HEK293 (cell line): ENCODE data around the gene ATRNL1.

Source experiments
- KLF8 ChIP-seq: fragments of 450-650 bp; formaldehyde crosslinking; IDR thresholded peaks from 2 replicates; pipeline ENCODE4 v1.5.1; 2016; ENCODE audit warnings: missing biosample characterization, missing genetic modification characterization
- OSR2 ChIP-seq: fragments of 450-650 bp; formaldehyde crosslinking; IDR thresholded peaks from 2 replicates; pipeline ENCODE4 v1.5.1; 2016; ENCODE audit warnings: missing biosample characterization, missing genetic modification characterization
- PRDM1 ChIP-seq: fragments of 450-650 bp; formaldehyde crosslinking; IDR thresholded peaks from 2 replicates; pipeline ENCODE4; 2016; ENCODE audit warnings: missing biosample characterization, missing genetic modification characterization
- REPIN1 ChIP-seq: fragments of 450-650 bp; formaldehyde crosslinking; IDR thresholded peaks from 2 replicates; pipeline ENCODE4 v1.5.1; 2017; ENCODE audit warnings: missing biosample characterization, missing genetic modification characterization, low read depth
- SETDB1 ChIP-seq: IDR thresholded peaks from one replicate; pipeline ENCODE4 v1.6.1; 2017; ENCODE audit warnings: mild to moderate bottlenecking, low read length, moderate library complexity, mixed read lengths; ENCODE audit not compliant: insufficient read length
- SP3 ChIP-seq: fragments of 450-650 bp; formaldehyde crosslinking; IDR thresholded peaks from 2 replicates; pipeline ENCODE4 v1.5.1; 2016; ENCODE audit warnings: missing biosample characterization, missing genetic modification characterization
- ZBTB20 ChIP-seq: fragments of 450-650 bp; formaldehyde crosslinking; IDR thresholded peaks from 2 replicates; pipeline ENCODE4 v1.5.1; 2016; ENCODE audit warnings: missing biosample characterization, missing genetic modification characterization
- ZEB2 ChIP-seq: fragments of 450-650 bp; formaldehyde crosslinking; IDR thresholded peaks from 2 replicates; pipeline ENCODE4 v1.5.1; 2016; ENCODE audit warnings: missing biosample characterization, missing genetic modification characterization
- ZNF121 ChIP-seq: fragments of 450-650 bp; formaldehyde crosslinking; IDR thresholded peaks from 2 replicates; pipeline ENCODE4 v1.5.1; 2016; ENCODE audit warnings: missing biosample characterization, missing genetic modification characterization
- ZNF133 ChIP-seq: fragments of 450-650 bp; formaldehyde crosslinking; IDR thresholded peaks from 2 replicates; pipeline ENCODE4 v1.5.1; 2016; ENCODE audit warnings: missing biosample characterization, missing genetic modification characterization
- ZNF146 ChIP-seq: fragments of 450-650 bp; formaldehyde crosslinking; IDR thresholded peaks from 2 replicates; pipeline ENCODE4 v1.5.1; 2016; ENCODE audit warnings: missing biosample characterization, missing genetic modification characterization
- ZNF169 ChIP-seq: fragments of 450-650 bp; formaldehyde crosslinking; IDR thresholded peaks from 2 replicates; pipeline ENCODE4 v1.5.1; 2016; ENCODE audit warnings: missing biosample characterization, missing genetic modification characterization
- ZNF202 ChIP-seq: fragments of 450-650 bp; formaldehyde crosslinking; IDR thresholded peaks from 2 replicates; pipeline ENCODE4 v1.5.1; 2016; ENCODE audit warnings: missing biosample characterization, missing genetic modification characterization, borderline replicate concordance
- ZNF37A ChIP-seq: fragments of 450-650 bp; IDR thresholded peaks from 2 replicates; pipeline ENCODE4 v1.5.1; 2018; ENCODE audit warnings: missing biosample characterization, missing genetic modification characterization
- ZNF391 ChIP-seq: fragments of 450-650 bp; formaldehyde crosslinking; IDR thresholded peaks from 2 replicates; pipeline ENCODE4 v1.5.1; 2016; ENCODE audit warnings: low read depth, missing biosample characterization, missing genetic modification characterization, borderline replicate concordance
- ZNF530 ChIP-seq: fragments of 450-650 bp; formaldehyde crosslinking; IDR thresholded peaks from 2 replicates; pipeline ENCODE4 v1.5.1; 2016; ENCODE audit warnings: low read depth, missing biosample characterization, missing genetic modification characterization
- ZNF707 ChIP-seq: fragments of 450-650 bp; formaldehyde crosslinking; IDR thresholded peaks from 2 replicates; pipeline ENCODE4 v1.5.1; 2016; ENCODE audit warnings: missing biosample characterization, missing genetic modification characterization
- ZNF830 ChIP-seq: fragments of 450-650 bp; IDR thresholded peaks from 2 replicates; pipeline ENCODE4 v1.5.0; 2018; ENCODE audit warnings: missing biosample characterization, missing genetic modification characterization, low read depth, mild to moderate bottlenecking, moderate library complexity
- TF ChIP-seq, protein P1 (sequence below): fragments of 450-650 bp; formaldehyde crosslinking; IDR thresholded peaks from 2 replicates; pipeline ENCODE4 v1.5.1; 2016; ENCODE audit warnings: missing biosample characterization, missing genetic modification characterization
- TF ChIP-seq, protein P2 (sequence below): fragments of 450-650 bp; formaldehyde crosslinking; IDR thresholded peaks from 2 replicates; pipeline ENCODE4 v1.5.1; 2017; ENCODE audit warnings: missing biosample characterization, missing genetic modification characterization
- TF ChIP-seq, protein P3 (sequence below): fragments of 450-650 bp; formaldehyde crosslinking; IDR thresholded peaks from 2 replicates; pipeline ENCODE4; 2016; ENCODE audit warnings: missing biosample characterization, missing genetic modification characterization
- TF ChIP-seq, protein P4 (sequence below): fragments of 450-650 bp; formaldehyde crosslinking; IDR thresholded peaks from 2 replicates; pipeline ENCODE4 v1.5.1; 2016; ENCODE audit warnings: missing biosample characterization, missing genetic modification characterization, low read depth
- TF ChIP-seq, protein P5 (sequence below): fragments of 450-650 bp; formaldehyde crosslinking; IDR thresholded peaks from 2 replicates; pipeline ENCODE4 v1.5.1; 2016; ENCODE audit warnings: missing biosample characterization, missing genetic modification characterization
- TF ChIP-seq, protein P6 (sequence below): fragments of 450-650 bp; formaldehyde crosslinking; IDR thresholded peaks from 2 replicates; pipeline ENCODE4 v1.5.1; 2016; ENCODE audit warnings: missing biosample characterization, missing genetic modification characterization
- TF ChIP-seq, protein P7 (sequence below): fragments of 450-650 bp; formaldehyde crosslinking; IDR thresholded peaks from 2 replicates; pipeline ENCODE4 v1.5.1; 2017; ENCODE audit warnings: missing biosample characterization, missing genetic modification characterization

Gene ATRNL1

DNA sequence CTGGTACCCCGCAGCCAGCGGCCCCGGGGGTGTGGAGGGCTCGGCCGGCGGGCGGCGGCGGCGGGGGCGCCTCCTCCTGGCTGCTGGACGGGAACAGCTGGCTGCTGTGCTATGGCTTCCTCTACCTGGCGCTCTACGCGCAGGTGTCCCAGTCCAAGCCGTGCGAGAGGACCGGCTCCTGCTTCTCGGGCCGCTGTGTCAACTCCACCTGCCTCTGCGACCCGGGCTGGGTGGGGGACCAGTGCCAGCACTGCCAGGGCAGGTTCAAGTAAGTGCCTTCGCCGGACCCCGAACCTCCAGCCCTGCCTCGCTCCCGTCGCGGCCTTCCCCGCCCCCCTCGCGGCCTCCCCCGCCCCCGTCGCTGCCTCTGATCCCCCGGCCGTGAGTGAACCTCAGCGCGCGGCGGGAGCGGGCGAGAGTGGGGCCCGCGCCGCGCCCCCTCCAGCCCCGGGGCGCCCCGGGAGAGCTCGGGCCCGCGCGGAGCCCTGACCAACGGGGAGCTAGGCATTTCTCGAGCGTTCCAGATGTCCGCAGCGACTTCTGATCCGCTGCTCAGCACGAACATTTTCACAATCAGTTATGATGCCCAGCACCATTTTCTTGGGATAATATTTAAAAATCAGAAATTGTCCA, 727 bp downstream of the ATRNL1 start (continued):
- TF ChIP-seq SETDB1 = no peak
- no peak for TF ChIP-seq ZNF391
- no peak for TF ChIP-seq SP3 (tag by site-specific recombination)
- TF ChIP-seq, protein P1, sequence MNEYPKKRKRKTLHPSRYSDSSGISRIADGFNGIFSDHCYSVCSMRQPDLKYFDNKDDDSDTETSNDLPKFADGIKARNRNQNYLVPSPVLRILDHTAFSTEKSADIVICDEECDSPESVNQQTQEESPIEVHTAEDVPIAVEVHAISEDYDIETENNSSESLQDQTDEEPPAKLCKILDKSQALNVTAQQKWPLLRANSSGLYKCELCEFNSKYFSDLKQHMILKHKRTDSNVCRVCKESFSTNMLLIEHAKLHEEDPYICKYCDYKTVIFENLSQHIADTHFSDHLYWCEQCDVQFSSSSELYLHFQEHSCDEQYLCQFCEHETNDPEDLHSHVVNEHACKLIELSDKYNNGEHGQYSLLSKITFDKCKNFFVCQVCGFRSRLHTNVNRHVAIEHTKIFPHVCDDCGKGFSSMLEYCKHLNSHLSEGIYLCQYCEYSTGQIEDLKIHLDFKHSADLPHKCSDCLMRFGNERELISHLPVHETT = no peak
- TF ChIP-seq ZNF121 (tag by site-specific recombination) = no peak
- TF ChIP-seq, protein P2, sequence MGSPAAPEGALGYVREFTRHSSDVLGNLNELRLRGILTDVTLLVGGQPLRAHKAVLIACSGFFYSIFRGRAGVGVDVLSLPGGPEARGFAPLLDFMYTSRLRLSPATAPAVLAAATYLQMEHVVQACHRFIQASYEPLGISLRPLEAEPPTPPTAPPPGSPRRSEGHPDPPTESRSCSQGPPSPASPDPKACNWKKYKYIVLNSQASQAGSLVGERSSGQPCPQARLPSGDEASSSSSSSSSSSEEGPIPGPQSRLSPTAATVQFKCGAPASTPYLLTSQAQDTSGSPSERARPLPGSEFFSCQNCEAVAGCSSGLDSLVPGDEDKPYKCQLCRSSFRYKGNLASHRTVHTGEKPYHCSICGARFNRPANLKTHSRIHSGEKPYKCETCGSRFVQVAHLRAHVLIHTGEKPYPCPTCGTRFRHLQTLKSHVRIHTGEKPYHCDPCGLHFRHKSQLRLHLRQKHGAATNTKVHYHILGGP (tag by site-specific recombination) = no peak
- TF ChIP-seq, protein P3, sequence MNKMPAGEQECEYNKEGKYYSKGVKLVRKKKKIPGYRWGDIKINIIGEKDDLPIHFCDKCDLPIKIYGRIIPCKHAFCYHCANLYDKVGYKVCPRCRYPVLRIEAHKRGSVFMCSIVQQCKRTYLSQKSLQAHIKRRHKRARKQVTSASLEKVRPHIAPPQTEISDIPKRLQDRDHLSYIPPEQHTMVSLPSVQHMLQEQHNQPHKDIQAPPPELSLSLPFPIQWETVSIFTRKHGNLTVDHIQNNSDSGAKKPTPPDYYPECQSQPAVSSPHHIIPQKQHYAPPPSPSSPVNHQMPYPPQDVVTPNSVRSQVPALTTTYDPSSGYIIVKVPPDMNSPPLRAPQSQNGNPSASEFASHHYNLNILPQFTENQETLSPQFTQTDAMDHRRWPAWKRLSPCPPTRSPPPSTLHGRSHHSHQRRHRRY = no peak
- TF ChIP-seq, protein P4, sequence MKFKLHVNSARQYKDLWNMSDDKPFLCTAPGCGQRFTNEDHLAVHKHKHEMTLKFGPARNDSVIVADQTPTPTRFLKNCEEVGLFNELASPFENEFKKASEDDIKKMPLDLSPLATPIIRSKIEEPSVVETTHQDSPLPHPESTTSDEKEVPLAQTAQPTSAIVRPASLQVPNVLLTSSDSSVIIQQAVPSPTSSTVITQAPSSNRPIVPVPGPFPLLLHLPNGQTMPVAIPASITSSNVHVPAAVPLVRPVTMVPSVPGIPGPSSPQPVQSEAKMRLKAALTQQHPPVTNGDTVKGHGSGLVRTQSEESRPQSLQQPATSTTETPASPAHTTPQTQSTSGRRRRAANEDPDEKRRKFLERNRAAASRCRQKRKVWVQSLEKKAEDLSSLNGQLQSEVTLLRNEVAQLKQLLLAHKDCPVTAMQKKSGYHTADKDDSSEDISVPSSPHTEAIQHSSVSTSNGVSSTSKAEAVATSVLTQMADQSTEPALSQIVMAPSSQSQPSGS = no peak
- TF ChIP-seq KLF8 (tag by site-specific recombination) = peak; percentile 40; the same call in 1 of the 2 replicates
- TF ChIP-seq, protein P5, sequence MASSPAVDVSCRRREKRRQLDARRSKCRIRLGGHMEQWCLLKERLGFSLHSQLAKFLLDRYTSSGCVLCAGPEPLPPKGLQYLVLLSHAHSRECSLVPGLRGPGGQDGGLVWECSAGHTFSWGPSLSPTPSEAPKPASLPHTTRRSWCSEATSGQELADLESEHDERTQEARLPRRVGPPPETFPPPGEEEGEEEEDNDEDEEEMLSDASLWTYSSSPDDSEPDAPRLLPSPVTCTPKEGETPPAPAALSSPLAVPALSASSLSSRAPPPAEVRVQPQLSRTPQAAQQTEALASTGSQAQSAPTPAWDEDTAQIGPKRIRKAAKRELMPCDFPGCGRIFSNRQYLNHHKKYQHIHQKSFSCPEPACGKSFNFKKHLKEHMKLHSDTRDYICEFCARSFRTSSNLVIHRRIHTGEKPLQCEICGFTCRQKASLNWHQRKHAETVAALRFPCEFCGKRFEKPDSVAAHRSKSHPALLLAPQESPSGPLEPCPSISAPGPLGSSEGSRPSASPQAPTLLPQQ (tag by site-specific recombination) = 0 out of 2 replicates have a peak, but pooled peaks have one; percentile 13
- TF ChIP-seq ZNF169 (tag by site-specific recombination) = no peak
- no peak for TF ChIP-seq ZEB2 (tag by site-specific recombination)
- no peak for TF ChIP-seq ZNF146 (tag by site-specific recombination)
- no peak for TF ChIP-seq ZNF530 (tag by site-specific recombination)
- TF ChIP-seq ZNF707 = no peak
- TF ChIP-seq ZBTB20 = peak; percentile 44; the same call in 1 of the 2 replicates
- no peak for TF ChIP-seq ZNF133 (tag by site-specific recombination)
- no peak for TF ChIP-seq ZNF202 (tag by site-specific recombination)
- TF ChIP-seq ZNF37A (tag by site-specific recombination) = no peak
- no peak for TF ChIP-seq REPIN1 (tag by site-specific recombination)
- no peak for TF ChIP-seq OSR2 (tag by site-specific recombination)
- TF ChIP-seq, protein P6, sequence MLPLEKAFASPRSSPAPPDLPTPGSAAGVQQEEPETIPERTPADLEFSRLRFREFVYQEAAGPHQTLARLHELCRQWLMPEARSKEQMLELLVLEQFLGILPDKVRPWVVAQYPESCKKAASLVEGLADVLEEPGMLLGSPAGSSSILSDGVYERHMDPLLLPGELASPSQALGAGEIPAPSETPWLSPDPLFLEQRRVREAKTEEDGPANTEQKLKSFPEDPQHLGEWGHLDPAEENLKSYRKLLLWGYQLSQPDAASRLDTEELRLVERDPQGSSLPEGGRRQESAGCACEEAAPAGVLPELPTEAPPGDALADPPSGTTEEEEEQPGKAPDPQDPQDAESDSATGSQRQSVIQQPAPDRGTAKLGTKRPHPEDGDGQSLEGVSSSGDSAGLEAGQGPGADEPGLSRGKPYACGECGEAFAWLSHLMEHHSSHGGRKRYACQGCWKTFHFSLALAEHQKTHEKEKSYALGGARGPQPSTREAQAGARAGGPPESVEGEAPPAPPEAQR (tag by site-specific recombination) = no peak
- TF ChIP-seq, protein P7, sequence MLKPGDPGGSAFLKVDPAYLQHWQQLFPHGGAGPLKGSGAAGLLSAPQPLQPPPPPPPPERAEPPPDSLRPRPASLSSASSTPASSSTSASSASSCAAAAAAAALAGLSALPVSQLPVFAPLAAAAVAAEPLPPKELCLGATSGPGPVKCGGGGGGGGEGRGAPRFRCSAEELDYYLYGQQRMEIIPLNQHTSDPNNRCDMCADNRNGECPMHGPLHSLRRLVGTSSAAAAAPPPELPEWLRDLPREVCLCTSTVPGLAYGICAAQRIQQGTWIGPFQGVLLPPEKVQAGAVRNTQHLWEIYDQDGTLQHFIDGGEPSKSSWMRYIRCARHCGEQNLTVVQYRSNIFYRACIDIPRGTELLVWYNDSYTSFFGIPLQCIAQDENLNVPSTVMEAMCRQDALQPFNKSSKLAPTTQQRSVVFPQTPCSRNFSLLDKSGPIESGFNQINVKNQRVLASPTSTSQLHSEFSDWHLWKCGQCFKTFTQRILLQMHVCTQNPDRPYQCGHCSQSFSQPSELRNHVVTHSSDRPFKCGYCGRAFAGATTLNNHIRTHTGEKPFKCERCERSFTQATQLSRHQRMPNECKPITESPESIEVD = no peak
- TF ChIP-seq ZNF830 = no peak
- no peak for TF ChIP-seq PRDM1 (tag by site-specific recombination)
